ES-I3 (cell line): ENCODE results near the gene CDC14C.
"Not testable (repeated sequence)": the region's sequence is repeated elsewhere in the genome, so short reads cannot be mapped to it uniquely, and the experiment has no call there.

Source experiments
- H3K36me3 ChIP-seq: 2 replicates; pipeline ENCODE4 v1.6.1; 2013; ENCODE audit warnings: mild to moderate bottlenecking, low read length, control low read depth, moderate library complexity; ENCODE audit not compliant: insufficient read depth
- H3K4me1 ChIP-seq: 2 replicates; pipeline ENCODE4 v1.6.1; 2013; ENCODE audit warnings: mild to moderate bottlenecking, control low read depth, low read length; ENCODE audit not compliant: insufficient read depth
- H3K9ac ChIP-seq: 2 replicates; pipeline ENCODE4 v1.6.1; 2013; ENCODE audit warnings: low read depth, mild to moderate bottlenecking, low read length, moderate library complexity
- H3K9me3 ChIP-seq: 2 replicates; pipeline ENCODE4 v1.6.1; 2013; ENCODE audit warnings: mild to moderate bottlenecking, low read length, moderate library complexity; ENCODE audit not compliant: control insufficient read depth, insufficient read depth

The CDC14C gene

DNA sequence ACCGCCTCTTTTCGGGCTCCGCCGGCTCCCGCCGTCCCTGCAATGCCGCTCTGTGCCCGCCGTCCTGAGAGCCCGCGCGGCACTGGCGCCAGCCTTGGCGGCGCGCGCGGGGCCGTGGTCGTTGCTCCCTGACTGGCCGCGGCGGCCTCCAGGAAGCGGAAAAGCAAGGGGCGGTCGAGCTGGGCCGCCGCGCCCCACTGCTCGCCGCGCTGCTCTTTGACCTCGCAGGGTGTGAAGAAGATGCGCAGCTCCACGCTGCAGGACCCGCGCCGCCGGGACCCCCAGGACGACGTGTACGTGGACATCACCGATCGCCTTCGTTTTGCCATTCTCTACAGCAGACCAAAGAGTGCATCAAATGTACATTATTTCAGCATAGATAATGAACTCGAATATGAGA, at the start of gene CDC14C:
TSS of gene CDC14C (plus strand) at position 115 of the 400 bp plus-strand sequence. CDS start at position 241, 126 bp downstream.
- H3K9me3 ChIP-seq: peaks cover 2% of the 10 kb centered on the region; the same call in 1 of the 2 replicates
- H3K36me3 ChIP-seq: no peaks in the 10 kb centered on the region
- no peaks in the 10 kb centered on the region for H3K4me1 ChIP-seq
- H3K9ac ChIP-seq: no peak within 1 kb of the TSS

DNA sequence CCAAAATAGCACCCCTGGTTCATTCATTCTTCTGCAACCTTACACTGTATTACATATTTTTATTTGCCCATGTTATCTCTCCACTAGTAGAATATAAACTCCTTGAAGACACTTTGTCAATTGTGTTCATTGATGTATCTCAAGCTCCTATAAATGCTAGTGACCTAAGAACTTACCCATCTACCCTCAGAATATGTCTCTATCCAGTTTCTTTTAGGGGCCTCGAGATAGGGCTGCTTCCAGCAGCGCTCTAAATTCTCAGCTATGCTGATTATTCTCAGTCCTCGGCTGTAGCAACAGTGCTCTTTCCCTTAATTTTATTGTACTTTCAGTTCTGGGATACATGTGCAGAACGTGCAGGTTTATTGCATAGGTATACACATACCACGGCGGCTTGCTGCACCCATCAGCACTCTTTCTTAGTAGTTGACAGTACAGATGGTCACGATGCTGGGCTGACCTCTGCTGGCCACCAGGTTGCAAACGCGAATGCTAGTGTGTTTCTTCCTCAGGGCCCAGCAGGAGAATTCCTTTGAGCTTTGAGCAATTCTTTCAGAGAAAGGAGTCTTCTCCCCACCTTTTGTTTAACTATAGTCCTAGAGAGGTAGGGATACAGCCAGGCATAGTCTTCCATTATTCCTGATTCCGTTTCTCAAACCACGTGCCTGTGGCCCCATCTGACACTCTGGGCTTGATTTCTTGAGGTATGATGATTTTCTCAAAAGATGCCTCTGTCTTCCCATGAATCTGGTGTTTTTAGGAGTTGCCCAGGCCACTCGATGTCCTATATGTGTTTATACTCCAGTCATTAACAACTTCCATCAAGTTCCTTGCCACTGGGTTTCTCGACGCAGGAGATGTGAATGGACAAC, 49.1 kb upstream of the CDC14C start:
- H3K9ac ChIP-seq: no peak overlapping the region
- H3K36me3 ChIP-seq: no peaks in the 10 kb centered on the region
- H3K4me1 ChIP-seq: no peaks in the 10 kb centered on the region
- H3K9me3 ChIP-seq: no peaks in the 10 kb centered on the region

- no peaks in the 10 kb centered on the region for H3K4me1 ChIP-seq
- H3K36me3 ChIP-seq: no peaks in the 10 kb centered on the region
- no peaks in the 10 kb centered on the region; the same call in 1 of the 2 replicates for H3K9me3 ChIP-seq
- H3K9ac ChIP-seq: no peak overlapping the region
Observed at GRCh38 chr7:48876087-48876486, 48.3 kb upstream of the CDC14C start.

DNA sequence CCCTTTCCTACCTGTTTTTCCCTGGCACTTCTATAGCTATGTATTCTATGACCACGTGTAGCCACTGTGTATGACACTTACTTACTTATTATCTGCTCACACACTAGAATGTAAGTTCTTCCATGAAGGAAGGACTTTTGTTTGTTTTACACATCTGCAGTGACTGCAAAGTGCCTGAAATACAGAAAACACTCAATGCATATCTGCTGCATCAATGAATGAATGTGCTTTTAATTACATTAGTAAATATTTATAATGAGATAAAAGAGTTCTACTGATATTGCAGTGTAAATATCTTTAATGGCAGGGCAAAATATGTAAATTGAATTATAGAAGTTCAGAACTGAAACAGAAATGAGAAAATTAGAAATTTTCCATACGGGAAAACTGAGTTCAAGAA, 43.5 kb upstream of the CDC14C start:
- Histone ChIP-seq H3K9ac (no peak overlapping the region), H3K4me1 (no peaks in the 10 kb centered on the region), H3K9me3 (no peaks in the 10 kb centered on the region; the same call in 1 of the 2 replicates), H3K36me3 (no peaks in the 10 kb centered on the region)

GRCh38 chr7:48887500-48887899, 36.8 kb upstream of the CDC14C start:
- Histone ChIP-seq H3K9me3 (peaks cover 7% of the 10 kb centered on the region), H3K9ac (no peak overlapping the region), H3K4me1 (no peaks in the 10 kb centered on the region), H3K36me3 (no peaks in the 10 kb centered on the region)

- Histone ChIP-seq H3K9ac (no peak overlapping the region), H3K9me3 (peaks cover 7% of the 10 kb centered on the region), H3K4me1 (no peaks in the 10 kb centered on the region), H3K36me3 (no peaks in the 10 kb centered on the region)
Observed at GRCh38 chr7:48894574-48894973, 29.8 kb upstream of the CDC14C start.

DNA sequence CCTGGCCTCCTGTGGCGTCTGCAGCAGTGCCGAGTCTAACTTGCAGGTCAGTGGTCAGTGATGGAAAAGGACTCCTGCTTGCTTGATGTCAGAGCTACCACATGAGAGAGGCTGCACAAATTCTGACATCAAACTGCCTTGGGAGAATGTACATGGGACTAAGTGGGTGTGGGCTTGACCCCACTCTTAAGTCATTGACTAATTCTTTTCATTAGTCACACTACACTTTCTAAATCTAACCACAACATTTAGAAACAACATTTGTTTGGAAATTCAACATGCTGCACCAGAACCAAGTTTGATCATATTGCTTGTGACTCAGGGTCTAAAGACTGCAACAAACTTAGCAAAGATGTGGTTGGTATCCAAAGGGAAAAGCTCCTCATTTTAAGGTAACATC, 24.4 kb upstream of the CDC14C start:
- Histone ChIP-seq H3K9ac (no peak overlapping the region), H3K4me1 (no peaks in the 10 kb centered on the region), H3K36me3 (no peaks in the 10 kb centered on the region; the same call in 1 of the 2 replicates), H3K9me3 (no peaks in the 10 kb centered on the region)

- H3K4me1 ChIP-seq: no peaks in the 10 kb centered on the region
- H3K9ac ChIP-seq: no peak overlapping the region
- H3K9me3 ChIP-seq: no peaks in the 10 kb centered on the region
- no peaks in the 10 kb centered on the region; the same call in 1 of the 2 replicates for H3K36me3 ChIP-seq
Observed at GRCh38 chr7:48901966-48902365, 22.4 kb upstream of the CDC14C start.

DNA sequence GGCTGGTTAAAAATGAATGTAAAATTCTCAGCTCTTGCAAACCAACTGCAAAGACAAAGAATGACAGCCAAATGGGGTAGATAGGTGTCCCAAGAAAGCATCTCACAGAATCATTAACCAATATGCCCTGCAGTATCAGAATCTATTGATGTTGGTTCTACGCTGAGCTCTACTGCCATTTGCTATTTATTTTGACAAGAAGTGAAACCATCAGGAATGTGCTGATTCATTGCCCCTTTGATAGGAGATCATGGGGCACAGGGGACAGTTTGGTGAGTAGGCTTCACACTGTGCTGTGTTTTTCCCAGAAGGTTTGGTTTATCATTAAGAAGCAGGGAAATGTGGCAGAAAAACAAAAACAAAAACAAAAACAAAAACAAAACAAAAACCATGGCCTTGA, 19.4 kb upstream of the CDC14C start:
- no peak overlapping the region for H3K9ac ChIP-seq
- no peaks in the 10 kb centered on the region; the same call in 1 of the 2 replicates for H3K36me3 ChIP-seq
- no peaks in the 10 kb centered on the region for H3K9me3 ChIP-seq
- H3K4me1 ChIP-seq: no peaks in the 10 kb centered on the region

DNA sequence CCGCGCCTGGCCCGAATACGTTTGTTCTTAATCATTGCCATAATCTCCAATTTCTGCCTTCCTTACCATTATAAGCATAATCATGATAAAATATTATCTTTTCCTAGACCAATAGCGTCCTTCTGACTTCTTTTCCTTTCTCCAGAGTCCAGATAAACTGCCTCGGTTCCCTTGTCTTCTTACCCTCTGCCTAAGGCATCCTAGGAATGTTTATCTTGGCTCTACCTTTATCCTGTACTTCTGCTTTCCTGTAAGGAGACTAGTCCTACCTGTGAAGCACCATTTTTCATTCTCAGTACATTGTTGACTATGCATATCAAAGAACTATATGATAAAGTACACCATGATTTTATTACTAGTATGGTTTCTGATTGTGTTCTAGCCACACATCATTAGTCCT, 18.7 kb upstream of the CDC14C start:
- not testable (repeated sequence) for H3K9me3 ChIP-seq, H3K9ac ChIP-seq, H3K36me3 ChIP-seq, H3K4me1 ChIP-seq

GRCh38 chr7:48909887-48910286, 14.5 kb upstream of the CDC14C start:
- not testable (repeated sequence) for H3K9ac ChIP-seq

GRCh38 chr7:48931481-48931880, 7.1 kb downstream of the CDC14C start:
- Histone ChIP-seq H3K9ac (no peak overlapping the region), H3K4me1 (no peaks in the 10 kb centered on the region), H3K9me3 (peaks cover 3% of the 10 kb centered on the region; the same call in 1 of the 2 replicates), H3K36me3 (no peaks in the 10 kb centered on the region)

More at GRCh38 chr7:48909887-48910286, 14.5 kb upstream of the CDC14C start:
- not testable (repeated sequence) for H3K36me3 ChIP-seq, H3K4me1 ChIP-seq, H3K9me3 ChIP-seq

GRCh38 chr7:48932126-48932910, 8.0 kb downstream of the CDC14C start:
- no peak overlapping the region for H3K9ac ChIP-seq
- H3K4me1 ChIP-seq: no peaks in the 10 kb centered on the region
- peaks cover 3% of the 10 kb centered on the region; the same call in 1 of the 2 replicates for H3K9me3 ChIP-seq
- no peaks in the 10 kb centered on the region for H3K36me3 ChIP-seq

- Histone ChIP-seq H3K4me1 (no peaks in the 10 kb centered on the region), H3K36me3 (no peaks in the 10 kb centered on the region), H3K9ac (no peak overlapping the region), H3K9me3 (peaks cover 3% of the 10 kb centered on the region; the same call in 1 of the 2 replicates)
Observed at GRCh38 chr7:48933549-48934085, 9.3 kb downstream of the CDC14C start.
